OCI-LY7 (cell line): Measurements from ENCODE around the gene TTC39A. TPM values are rescaled to one million over a fixed set of nuclear protein-coding genes. Genes with fewer than 3 reads are reported as not detected.

Source experiments
- BruUV-seq: library from RNA; stranded (reverse); fragments of 400-500 nt; replicated peaks from 2 replicates; lab custom pipeline; 2021; lab: Mats Ljungman, UMichigan
- CTCF ChIA-PET: fragments of 300-600 bp; sonication (Branson Sonifier 250); formaldehyde crosslinking; loops from one replicate; lab custom pipeline; 2022; ENCODE audit warnings: antibody characterized with exemption; ENCODE audit not compliant: unreplicated experiment; lab: Charles Lee
- POLR2A ChIA-PET: fragments of 300-600 bp; sonication (Branson Sonifier 250); formaldehyde crosslinking; loops from one replicate; lab custom pipeline; 2022; ENCODE audit warnings: antibody characterized with exemption; lab: Charles Lee
- DNase-seq: peaks from one replicate; pipeline ENCODE4 v3.0.0-alpha.2; 2015; ENCODE audit warnings: low spot score
- H2AFZ ChIP-seq: fragments of 200-600 bp; sonication (generic), shearing (Covaris generic); 2 replicates; pipeline ENCODE4 v1.6.1; 2014; ENCODE audit warnings: mild to moderate bottlenecking, antibody characterized with exemption, low read length, moderate library complexity
- H3K27ac ChIP-seq: fragments of 200-600 bp; sonication (generic); 2 replicates; pipeline ENCODE4 v1.5.1; 2014; ENCODE audit warnings: mixed run types, low read depth, mild to moderate bottlenecking, moderate library complexity, low read length, inconsistent platforms; ENCODE audit not compliant: poor library complexity, severe bottlenecking
- H3K36me3 ChIP-seq: fragments of 200-600 bp; sonication (generic); 2 replicates; pipeline ENCODE4 v1.6.1; 2014; ENCODE audit warnings: mild to moderate bottlenecking, antibody characterized with exemption, low read length, moderate library complexity, mixed read lengths; ENCODE audit not compliant: insufficient read depth
- H3K4me1 ChIP-seq: fragments of 200-600 bp; sonication (generic); 2 replicates; pipeline ENCODE4 v1.5.1; 2014; ENCODE audit warnings: mild to moderate bottlenecking, low read length; ENCODE audit not compliant: insufficient read depth, poor library complexity, severe bottlenecking
- H3K4me2 ChIP-seq: fragments of 200-600 bp; sonication (generic); 2 replicates; pipeline ENCODE4 v1.6.1; 2014; ENCODE audit warnings: mild to moderate bottlenecking, low read length
- H3K4me3 ChIP-seq: fragments of 200-600 bp; sonication (generic); 2 replicates; pipeline ENCODE4 v1.5.1; 2014; ENCODE audit warnings: mild to moderate bottlenecking, low read depth, low read length; ENCODE audit not compliant: poor library complexity, severe bottlenecking
- H3K79me2 ChIP-seq: fragments of 200-600 bp; sonication (generic); 2 replicates; pipeline ENCODE4 v1.6.1; 2016; ENCODE audit warnings: low read depth, mild to moderate bottlenecking, low read length, moderate library complexity, mixed read lengths; ENCODE audit not compliant: insufficient read depth
- H3K9me2 ChIP-seq: fragments of 200-600 bp; sonication (generic); 2 replicates; pipeline ENCODE4 v1.6.1; 2016; ENCODE audit warnings: mild to moderate bottlenecking, low read length, mixed read lengths; ENCODE audit not compliant: insufficient read depth
- H3K9me3 ChIP-seq: fragments of 200-600 bp; sonication (generic); 2 replicates; pipeline ENCODE4 v1.6.1; 2014; ENCODE audit warnings: mild to moderate bottlenecking, mixed run types, low read length, mixed read lengths
- H4K20me1 ChIP-seq: fragments of 200-600 bp; sonication (generic); 2 replicates; pipeline ENCODE4 v1.6.1; 2014; ENCODE audit warnings: mild to moderate bottlenecking, antibody characterized with exemption, low read length, moderate library complexity, mixed read lengths; ENCODE audit not compliant: insufficient read depth
- EZH2phosphoT487 ChIP-seq: fragments of 200-600 bp; sonication (generic); IDR thresholded peaks from 2 replicates; pipeline ENCODE4 v1.6.1; 2018; ENCODE audit warnings: low read depth, borderline replicate concordance, mild to moderate bottlenecking, mixed run types, antibody characterized with exemption, low read length, moderate library complexity, mixed read lengths
- intact Hi-C: fragments of 100-400 bp; cut with micrococcal nuclease; formaldehyde crosslinking; loops from one replicate; pipeline ENCODE4 v1.10.0; 2022; ENCODE audit not compliant: unreplicated experiment
- total RNA-seq, 2 experiments: library from RNA; depleted of rRNA in 1 of 2; stranded (reverse); fragments of >200 nt in 1 of 2; shearing (Covaris generic) in 1 of 2; gene quantifications; 2 replicates each; pipeline ENCODE4 v1.2.3, GENCODE V29; 2014 to 2022
- TF ChIP-seq, protein P1 (sequence below): fragments of 200-600 bp; sonication (generic); conservative IDR thresholded peaks from 2 replicates; pipeline ENCODE4 v1.5.1; 2014; ENCODE audit warnings: mild to moderate bottlenecking, antibody characterized with exemption, low read length, moderate library complexity, mixed read lengths

The TTC39A gene
- total RNA-seq, 2 experiments from 2014 or later, result not detected

GRCh38 chr1:51313961-51314777, 16.2 kb downstream of the TTC39A start:
- no peak for TF ChIP-seq EZH2phosphoT487
- TF ChIP-seq, protein P1, sequence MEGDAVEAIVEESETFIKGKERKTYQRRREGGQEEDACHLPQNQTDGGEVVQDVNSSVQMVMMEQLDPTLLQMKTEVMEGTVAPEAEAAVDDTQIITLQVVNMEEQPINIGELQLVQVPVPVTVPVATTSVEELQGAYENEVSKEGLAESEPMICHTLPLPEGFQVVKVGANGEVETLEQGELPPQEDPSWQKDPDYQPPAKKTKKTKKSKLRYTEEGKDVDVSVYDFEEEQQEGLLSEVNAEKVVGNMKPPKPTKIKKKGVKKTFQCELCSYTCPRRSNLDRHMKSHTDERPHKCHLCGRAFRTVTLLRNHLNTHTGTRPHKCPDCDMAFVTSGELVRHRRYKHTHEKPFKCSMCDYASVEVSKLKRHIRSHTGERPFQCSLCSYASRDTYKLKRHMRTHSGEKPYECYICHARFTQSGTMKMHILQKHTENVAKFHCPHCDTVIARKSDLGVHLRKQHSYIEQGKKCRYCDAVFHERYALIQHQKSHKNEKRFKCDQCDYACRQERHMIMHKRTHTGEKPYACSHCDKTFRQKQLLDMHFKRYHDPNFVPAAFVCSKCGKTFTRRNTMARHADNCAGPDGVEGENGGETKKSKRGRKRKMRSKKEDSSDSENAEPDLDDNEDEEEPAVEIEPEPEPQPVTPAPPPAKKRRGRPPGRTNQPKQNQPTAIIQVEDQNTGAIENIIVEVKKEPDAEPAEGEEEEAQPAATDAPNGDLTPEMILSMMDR, result no peak
- Histone ChIP-seq H3K79me2 (no peaks in the 10 kb centered on the region), H3K4me3 (no peak overlapping the region), H3K4me1 (no peaks in the 10 kb centered on the region), H4K20me1 (no peaks in the 10 kb centered on the region), H3K36me3 (no peaks in the 10 kb centered on the region), H3K27ac (no peak overlapping the region), H3K4me2 (no peak overlapping the region), H3K9me2 (no peaks in the 10 kb centered on the region), H2AFZ (no peak overlapping the region), H3K9me3 (no peaks in the 10 kb centered on the region)
- ChIA-PET CTCF (no interaction called here), POLR2A (no interaction called here)
- DNase-seq, result no peak
- no TSS peak for BruUV-seq
- intact Hi-C loops, result no loop called here

- no peak overlapping the region for H3K4me2 ChIP-seq
- no peaks in the 10 kb centered on the region for H3K4me1 ChIP-seq
- TF ChIP-seq, protein P1, result peak; percentile 50
- no peak for TF ChIP-seq EZH2phosphoT487
- no peak overlapping the region for H3K4me3 ChIP-seq
- no peak overlapping the region for H2AFZ ChIP-seq
- BruUV-seq, result no TSS peak
- intact Hi-C loops, result no loop called here
- ChIA-PET POLR2A (no interaction called here), CTCF (no interaction called here)
- no peaks in the 10 kb centered on the region for H3K79me2 ChIP-seq
- no peaks in the 10 kb centered on the region for H3K9me3 ChIP-seq
- H3K9me2 ChIP-seq, result no peaks in the 10 kb centered on the region
- H3K36me3 ChIP-seq, result no peaks in the 10 kb centered on the region
- H3K27ac ChIP-seq, result no peak overlapping the region
- no peaks in the 10 kb centered on the region for H4K20me1 ChIP-seq
- no peak for DNase-seq
Observed at GRCh38 chr1:51313268-51313852, 17.0 kb downstream of the TTC39A start.

DNA sequence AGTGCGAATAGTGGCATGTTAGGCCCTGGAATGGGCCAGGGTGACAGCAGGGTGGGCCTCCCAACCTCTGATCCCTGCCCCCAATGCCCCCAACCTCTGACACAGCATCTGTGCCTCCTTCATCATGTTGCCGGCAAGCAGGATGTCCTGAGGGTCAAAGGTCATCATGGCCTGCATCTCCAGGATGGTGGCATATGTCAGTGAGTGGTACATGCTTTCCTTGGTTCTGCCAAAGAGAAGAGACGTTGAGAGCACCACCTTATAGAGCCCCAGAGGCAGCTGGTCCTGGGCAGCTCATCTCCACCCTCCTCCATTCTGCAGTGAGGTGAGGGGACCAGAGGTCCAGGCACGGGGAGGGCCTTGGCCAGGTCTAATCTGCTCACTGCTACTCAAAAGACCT, 17.6 kb downstream of the TTC39A start:
- intact Hi-C loops, result no loop called here
- H3K4me3 ChIP-seq, result no peak overlapping the region

More for the DNA sequence above, 17.6 kb downstream of the TTC39A start:
- no peak for TF ChIP-seq EZH2phosphoT487
- TF ChIP-seq, protein P1, result no peak
- H3K4me1 ChIP-seq, result no peaks in the 10 kb centered on the region
- ChIA-PET POLR2A (no interaction called here), CTCF (no interaction called here)
- no peak for DNase-seq
- H2AFZ ChIP-seq, result no peak overlapping the region
- H3K36me3 ChIP-seq, result no peaks in the 10 kb centered on the region
- H3K79me2 ChIP-seq, result no peaks in the 10 kb centered on the region
- H3K4me2 ChIP-seq, result no peak overlapping the region
- no peaks in the 10 kb centered on the region for H3K9me3 ChIP-seq
- no peaks in the 10 kb centered on the region for H4K20me1 ChIP-seq
- no peaks in the 10 kb centered on the region for H3K9me2 ChIP-seq
- no TSS peak for BruUV-seq
- H3K27ac ChIP-seq, result no peak overlapping the region
